Stimulated activated CD8-positive, alpha-beta memory T cell treated with anti-CD3 and anti-CD28 coated beads, Interleukin-4, amount 100 ng/mL, for 1 hour (primary cell): ENCODE measurements around the gene TMEM244.
"Not testable (repeated sequence)": the region's sequence is repeated elsewhere in the genome, so short reads cannot be mapped to it uniquely, and the experiment has no call there.

Experiments used
- DNase-seq, 2 donors: peaks; one replicate each; pipeline ENCODE4 v3.0.0-alpha.2; 2020; ENCODE audit warnings: low read depth in 2 of 2, low spot score in 1 of 2

Gene TMEM244

DNA sequence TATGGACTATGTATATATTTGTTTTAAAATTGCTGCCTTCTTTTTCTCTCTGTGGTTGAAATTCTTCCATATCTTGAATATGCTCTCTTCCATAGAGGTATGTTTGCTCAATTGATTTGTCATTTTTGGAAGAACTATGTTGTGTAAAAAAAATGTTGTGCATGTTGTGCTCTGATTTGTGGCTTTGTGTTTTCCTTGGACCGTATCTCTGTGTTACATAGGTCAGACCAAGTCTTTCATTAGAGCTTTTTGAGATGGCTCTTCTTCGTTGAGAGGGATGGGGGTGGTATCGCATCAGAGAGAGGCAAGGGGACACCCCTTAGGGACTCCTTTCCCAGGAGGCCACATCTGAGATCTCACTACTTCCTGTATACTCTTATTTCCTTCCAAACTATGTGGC, 43.8 kb downstream of the TMEM244 start:
- no peak for DNase-seq

DNA sequence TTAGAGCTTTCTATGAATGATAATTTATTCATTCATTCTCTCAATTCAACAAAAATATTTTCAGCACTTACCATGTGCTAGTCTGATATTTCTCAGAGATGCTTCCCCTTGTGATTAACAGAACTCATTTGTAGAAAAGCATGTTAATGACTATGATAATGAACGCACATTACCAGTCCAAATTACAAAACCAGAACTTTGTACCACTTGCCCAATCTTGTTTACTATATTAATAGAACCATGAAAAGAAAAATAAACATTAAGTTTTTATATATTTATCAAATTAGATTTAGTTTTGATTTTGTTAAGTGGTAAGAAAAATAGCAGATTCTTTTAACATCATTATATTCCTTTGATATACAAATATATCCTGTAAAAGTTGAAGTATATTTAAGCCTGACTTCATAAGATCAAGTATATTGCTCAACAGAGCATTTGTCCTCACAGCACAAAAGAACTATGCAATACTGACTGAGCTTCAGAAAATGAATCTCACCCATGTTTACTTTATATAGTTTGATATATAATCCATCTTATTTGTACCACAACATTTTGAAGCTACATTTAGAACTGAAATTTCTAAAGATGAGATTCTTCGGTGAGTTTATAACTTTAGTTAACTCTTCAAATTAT, 48.9 kb downstream of the TMEM244 start:
- no peak for DNase-seq

DNA sequence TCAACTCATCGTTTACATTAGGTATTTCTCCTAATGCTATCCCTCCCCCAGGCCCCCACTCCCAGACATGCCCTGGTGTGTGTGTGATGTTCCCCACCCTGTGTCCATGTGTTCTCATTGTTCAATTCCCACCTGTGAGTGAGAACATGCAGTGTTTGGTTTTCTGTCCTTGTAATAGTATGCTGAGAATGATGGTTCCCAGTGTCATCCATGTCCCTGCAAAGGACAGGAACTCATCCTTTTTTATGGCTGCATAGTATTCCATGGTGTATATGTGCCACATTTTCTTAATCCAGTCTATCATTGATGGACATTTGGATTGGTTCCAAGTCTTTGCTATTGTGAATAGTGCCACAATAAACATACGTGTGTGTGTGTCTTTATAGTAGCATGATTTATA, 54.0 kb downstream of the TMEM244 start:
- DNase-seq, result not testable (repeated sequence)

DNA sequence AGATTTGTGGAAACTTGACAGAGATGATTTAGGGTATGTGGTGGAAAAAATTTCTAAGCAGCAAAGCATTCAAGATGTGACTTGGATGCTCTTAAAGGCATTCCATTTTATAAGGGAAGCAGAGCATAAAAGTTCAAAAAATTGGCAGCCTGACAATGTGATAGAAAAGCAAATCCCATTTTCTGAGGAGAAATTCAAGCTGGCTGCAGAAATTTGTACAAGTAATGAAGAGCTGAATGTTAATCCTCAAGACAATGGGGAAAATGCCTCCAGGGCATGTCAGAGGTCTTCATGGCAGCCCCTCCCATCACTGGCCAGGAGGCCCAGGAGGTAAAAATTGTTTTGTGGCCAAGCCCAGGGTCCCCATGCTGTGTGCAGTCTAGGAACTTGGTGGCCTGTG, 58.2 kb downstream of the TMEM244 start:
- DNase-seq, result not testable (repeated sequence)

DNA sequence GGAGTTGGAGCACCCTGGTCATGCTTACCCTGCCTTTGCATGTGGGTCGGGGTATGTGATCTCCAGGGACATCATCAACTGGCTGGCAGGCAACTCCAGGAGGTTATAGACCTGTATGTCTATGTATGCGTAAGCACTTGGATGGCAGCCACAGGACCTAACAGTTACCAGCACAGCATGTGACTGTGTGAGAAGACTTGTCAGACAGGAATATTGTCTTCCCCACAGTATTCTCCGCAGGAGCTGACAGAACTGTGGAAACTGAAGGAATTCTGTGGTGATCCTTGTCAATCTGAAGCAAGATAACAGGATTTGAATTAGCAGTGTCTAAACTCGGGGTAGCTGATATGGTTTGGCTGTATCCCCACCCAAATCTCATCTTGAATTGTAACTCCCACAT, 59.2 kb downstream of the TMEM244 start:
- no peak for DNase-seq

DNA sequence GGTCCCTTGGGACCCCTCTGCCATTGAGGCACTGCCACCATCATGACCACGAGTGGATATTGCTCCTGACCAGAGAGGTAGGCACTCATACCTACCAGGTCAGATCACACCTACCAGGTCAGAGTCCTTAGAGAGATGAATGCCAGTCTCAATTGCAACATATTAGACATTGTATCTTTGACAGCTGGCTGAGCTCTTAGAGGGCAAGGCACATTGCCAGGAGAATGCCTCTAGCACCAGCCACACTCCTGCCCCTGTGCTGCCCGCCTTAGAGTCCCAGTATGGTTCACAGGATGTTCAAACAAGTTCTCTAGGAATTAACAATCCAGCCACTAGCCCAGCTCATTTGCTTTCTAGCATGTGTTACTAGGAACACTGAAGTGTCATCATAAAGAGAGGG, 65.9 kb downstream of the TMEM244 start:
- no peak for DNase-seq

DNA sequence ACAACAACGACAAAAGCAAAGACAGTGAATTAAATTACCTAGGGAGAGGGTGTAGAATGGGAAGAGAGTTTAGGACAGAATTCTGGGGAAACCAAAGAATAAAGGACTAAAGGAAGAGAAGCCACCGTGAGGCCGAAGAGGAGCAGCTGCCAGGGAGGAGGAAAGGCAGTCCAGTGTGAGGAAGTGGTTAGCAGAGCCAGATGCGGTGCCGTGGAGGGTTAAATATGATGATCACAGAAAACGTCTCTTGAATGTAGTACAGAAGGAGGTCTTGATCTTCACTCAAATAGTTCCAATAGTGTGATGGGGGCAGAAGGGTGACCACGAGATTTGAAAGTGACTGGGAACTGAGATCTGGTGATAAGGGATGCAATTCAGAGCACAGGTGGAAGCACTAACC, 67.7 kb downstream of the TMEM244 start:
- DNase-seq, result no peak

DNA sequence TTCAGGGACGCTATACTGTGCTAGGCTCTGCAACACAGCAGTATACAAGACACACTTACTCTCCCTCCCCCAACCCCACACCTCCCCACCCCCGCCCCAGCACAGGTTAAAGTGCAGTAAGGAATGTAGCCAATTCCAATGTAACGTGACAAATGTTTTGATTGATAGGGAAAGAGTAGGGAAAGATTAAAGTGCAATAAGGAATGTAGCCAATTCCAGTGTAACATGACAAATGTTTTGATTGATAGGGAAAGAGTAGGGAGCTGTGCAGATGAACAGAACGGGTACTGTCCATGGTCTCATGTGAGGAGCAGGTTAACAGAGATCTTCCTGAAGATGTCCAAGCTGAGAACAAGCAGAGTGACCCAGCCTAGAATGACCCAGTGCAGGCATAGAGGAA, 69.1 kb downstream of the TMEM244 start:
- DNase-seq, result no peak

DNA sequence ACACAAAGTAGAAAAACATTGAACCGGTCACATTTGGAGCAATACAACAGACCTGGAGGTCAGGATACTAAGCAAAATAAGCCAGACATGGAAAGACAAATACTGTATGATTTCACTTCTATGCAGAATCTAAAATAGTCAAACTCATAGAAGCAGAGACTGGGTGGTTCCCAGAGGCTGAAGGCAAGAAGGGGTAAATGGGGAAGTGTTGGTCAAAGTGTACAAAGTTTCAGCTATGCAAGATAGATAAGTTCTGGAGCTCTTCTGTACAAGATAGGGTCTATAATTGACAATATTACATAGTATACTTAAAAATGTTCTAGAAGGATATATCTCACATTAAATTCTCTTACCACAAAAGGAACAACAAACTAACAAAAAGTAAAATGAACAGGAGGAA, 70.3 kb downstream of the TMEM244 start:
- DNase-seq, result no peak

DNA sequence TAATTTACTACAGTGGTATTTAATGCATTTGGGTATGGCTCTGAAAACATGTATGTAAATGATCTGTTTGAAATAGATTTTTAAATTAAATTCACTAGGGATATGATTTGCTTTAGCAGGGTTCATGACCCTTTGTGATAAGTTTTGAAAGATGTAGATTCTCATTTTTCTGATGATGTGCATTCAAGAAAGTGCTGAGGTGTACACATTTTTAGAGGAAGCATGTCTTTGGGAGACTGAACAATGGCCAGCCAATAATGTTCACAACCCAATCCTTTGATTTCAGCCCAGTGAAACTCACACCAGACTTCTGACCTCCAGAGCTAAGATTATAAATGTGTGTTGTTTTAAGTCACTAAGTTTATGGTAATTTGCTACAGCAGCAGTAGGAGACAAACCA, 71.1 kb downstream of the TMEM244 start:
- no peak for DNase-seq

DNA sequence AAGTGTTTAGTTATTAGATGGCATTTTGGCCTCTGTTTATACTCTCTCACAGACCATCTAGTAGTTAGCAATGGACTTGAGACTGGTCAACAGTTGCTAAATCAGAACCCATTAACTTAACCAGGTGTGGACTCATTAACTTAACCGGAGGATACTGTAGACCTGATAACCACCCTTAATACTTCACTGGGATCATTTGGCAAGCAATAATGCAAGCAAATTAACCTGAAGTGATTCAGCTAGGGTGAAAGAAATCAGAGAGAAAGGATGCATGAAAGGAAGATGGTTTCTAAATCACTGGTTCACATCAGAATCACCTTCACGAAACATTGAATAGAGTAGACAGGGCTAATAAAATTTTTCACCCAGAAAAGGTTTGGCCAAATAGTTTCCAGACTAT, 73.3 kb downstream of the TMEM244 start:
- no peak for DNase-seq

DNA sequence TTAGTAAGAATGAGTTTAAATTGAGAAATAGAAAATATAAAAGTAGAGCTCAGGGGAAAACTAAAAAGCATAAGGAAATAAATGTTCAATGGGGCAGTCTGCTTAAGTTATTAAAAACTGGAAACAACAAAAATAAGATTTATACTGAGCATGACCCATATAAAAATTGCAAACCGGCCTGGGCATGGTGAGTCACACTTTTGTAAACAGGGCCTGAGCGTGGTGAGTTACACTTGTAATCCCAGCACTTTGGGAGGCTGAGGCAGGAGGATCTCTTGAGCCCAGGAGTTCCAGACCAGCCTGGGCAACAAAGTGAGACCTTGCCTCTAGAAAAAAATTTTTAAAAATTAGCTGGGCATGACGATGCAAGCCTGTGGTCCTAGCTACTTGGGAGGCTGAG, 74.6 kb downstream of the TMEM244 start:
- no peak for DNase-seq

DNA sequence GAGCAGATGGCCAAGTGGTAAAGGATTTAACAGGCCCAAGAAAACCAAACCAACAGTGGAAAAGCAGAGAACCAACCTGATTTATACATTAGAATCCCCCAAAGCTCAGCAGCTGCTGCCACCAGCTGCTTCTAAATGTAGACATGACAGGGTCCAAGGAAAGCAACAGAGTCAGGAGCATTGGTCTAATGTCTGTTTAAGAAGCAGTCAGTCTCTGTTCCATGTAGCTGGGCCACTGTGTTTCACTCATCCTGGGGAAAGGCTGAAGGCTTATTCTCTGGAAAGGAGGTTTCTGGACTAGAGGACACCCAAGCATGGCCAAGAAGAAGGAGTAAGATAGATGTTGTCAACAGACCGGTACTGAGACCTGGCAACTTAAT, 75.4 kb downstream of the TMEM244 start:
- DNase-seq, result no peak

DNA sequence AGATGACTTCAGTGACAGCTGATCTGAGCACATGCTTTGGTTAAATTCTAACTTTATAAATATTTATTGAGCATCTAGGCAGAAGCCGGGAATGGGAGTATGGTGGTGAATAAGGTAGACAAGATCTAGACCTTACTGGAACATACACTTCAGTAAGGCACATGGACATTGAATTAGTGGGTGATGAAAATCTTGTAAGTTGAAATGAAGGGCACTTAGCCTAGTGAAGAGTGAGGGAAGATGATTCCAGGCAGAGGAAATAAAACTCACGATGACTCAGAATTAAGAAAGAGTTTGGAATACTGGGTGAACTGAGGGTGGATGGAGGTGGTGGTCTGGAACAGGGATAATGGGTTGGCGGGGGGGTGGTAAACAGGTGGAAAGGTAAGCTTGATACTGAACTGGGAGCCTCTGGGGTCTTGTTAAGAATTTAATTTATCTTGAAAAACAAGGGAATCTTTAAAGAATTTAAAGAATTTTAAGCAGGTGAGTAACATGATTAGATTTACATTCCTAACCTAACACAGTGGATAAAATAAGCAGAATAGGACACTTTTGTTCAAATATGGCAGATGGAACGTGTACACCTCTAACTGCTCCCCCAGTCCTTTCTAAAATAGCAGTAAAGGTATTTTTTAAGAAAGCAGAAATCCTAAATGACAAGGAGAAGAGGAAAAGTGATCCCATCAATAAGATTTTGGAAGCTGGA, 75.9 kb downstream of the TMEM244 start:
- no peak for DNase-seq
